GM12865 (cell line): ENCODE data around the gene DAAM2.

ENCODE experiments used
- DNase-seq: peaks from one replicate; pipeline ENCODE4 v3.0.0; 2010; ENCODE audit warnings: low read depth
- H3K4me3 ChIP-seq: 2 replicates; pipeline ENCODE4 v1.5.1; 2011; ENCODE audit warnings: mild to moderate bottlenecking, low read depth, low read length, control low read depth
- TF ChIP-seq, protein P1 (sequence below): IDR thresholded peaks from 2 replicates; pipeline ENCODE4 v1.5.1; 2011; ENCODE audit warnings: low read length, control low read depth, low read depth, inconsistent platforms; ENCODE audit not compliant: insufficient read depth; ENCODE audit errors: missing control alignments

The DAAM2 gene

DNA sequence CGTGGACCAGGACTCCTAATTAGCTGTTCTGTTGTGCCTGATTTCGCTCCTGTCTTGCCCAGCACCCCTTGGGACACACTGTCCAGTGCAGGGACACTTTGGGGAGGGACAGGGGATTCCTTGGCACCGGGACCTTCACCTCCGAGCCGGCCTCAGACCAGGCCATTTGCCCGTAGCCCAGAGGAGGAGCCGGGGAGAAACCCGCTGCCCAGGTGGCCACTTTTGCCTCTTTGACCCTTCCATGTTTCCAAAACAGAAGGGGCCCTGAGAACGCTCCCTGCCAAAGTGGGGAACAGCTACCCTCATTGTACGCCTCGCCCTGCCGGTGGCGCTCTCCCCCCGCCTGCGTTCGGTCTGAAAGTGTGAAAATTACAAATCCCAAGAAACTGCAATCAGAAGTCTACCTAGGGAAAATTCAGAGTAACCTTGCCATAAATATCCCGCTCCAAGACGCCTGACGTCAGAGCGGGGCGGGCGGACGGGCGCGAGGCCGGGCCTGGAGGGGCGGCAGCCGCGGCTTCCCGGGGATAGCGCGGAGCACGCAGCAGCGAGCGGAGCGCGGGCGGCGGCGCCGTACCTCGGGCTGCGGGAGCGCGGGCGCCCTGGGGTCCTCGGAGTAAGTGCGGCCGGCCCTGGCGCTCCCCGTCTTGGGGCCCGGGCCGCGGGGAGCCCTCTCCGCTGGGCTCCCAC lies at the start of gene DAAM2:
TSS of gene DAAM2 (plus strand) at position 527 of the 690 bp plus-strand sequence. CDS start 63,927 bp downstream, outside the sequence.
- TF ChIP-seq, protein P1, sequence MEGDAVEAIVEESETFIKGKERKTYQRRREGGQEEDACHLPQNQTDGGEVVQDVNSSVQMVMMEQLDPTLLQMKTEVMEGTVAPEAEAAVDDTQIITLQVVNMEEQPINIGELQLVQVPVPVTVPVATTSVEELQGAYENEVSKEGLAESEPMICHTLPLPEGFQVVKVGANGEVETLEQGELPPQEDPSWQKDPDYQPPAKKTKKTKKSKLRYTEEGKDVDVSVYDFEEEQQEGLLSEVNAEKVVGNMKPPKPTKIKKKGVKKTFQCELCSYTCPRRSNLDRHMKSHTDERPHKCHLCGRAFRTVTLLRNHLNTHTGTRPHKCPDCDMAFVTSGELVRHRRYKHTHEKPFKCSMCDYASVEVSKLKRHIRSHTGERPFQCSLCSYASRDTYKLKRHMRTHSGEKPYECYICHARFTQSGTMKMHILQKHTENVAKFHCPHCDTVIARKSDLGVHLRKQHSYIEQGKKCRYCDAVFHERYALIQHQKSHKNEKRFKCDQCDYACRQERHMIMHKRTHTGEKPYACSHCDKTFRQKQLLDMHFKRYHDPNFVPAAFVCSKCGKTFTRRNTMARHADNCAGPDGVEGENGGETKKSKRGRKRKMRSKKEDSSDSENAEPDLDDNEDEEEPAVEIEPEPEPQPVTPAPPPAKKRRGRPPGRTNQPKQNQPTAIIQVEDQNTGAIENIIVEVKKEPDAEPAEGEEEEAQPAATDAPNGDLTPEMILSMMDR: no peak
- no peak for DNase-seq
- no peak within 1 kb of the TSS for H3K4me3 ChIP-seq

DNA sequence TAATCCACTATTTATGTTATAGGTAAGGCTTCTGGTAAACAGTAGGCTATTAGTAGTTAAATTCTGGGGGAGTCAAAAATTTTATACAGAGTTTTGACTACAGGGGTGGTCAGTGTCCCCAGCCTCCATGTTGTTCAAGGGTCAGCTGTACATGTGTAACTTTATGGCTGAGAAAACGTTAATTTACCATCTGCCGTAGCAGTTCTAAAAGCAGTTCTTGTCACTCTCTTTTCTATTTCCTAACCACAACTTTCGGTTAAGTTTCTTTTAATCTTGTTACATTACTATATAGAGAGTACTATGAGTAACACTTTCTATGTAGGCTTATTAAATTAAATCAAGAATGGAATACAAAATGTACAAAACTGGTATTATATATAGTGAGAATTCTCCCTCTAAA lies 45.4 kb upstream of the DAAM2 start:
- no peak overlapping the region for H3K4me3 ChIP-seq
- DNase-seq: no peak
- TF ChIP-seq, protein P1: no peak

DNA sequence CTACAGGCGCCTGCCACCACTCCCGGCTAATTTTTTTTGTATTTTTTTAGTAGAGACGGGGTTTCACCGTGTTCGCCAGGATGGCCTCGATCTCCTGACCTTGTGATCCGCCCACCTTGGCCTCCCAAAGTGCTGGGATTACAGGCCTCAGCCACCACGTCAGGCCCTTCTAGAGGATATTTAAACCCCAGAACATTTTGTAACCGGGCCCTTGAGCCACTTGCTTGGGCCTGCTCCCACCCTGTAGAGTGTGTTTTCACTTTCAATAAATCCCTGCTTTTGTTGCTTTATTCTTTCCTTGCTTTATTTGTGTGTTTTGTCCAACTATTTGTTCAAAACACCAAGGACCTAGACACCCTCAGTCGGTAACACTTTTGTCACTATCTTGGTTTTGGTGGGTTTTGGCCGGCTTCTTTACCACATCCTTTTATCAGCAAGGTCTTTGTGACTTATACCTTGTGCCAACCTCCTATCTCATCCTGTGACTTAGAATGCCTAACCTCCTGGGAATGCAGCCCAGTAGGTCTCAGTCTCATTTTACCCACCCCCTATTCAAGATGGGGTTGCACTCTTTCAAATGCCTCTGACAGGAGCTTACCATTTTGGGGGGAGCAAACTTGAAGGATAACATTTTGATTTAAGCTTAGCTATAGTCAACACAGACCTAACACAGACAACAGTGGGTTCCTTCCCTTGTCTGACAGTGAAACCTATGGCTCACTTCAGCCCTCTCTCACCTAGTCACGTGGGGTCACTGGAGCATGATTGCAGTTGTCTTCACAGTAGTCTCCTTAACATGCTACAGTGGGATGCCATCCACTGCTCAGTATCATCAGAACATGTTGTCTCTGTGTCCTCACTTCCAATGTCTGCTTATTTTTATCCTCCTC lies 39.1 kb upstream of the DAAM2 start:
- DNase-seq: peak; percentile 6
- no peak overlapping the region for H3K4me3 ChIP-seq
- TF ChIP-seq, protein P1: no peak

DNA sequence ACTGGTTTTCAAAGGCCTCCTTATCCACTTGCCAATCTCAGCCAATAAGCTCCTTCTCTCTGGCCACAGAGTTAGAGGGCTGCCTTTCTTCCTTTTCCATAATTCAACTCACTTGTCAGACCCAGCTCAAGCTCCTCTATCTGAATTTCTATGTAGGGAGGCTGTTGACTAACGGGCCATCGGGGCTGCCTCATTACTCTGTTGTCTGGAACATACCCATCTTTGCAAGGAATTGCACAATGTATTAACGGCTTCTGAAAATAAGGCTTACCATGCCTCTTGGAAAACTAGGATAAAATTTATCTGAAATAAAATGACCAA lies 38.5 kb upstream of the DAAM2 start:
- DNase-seq: no peak
- no peak overlapping the region for H3K4me3 ChIP-seq

DNA sequence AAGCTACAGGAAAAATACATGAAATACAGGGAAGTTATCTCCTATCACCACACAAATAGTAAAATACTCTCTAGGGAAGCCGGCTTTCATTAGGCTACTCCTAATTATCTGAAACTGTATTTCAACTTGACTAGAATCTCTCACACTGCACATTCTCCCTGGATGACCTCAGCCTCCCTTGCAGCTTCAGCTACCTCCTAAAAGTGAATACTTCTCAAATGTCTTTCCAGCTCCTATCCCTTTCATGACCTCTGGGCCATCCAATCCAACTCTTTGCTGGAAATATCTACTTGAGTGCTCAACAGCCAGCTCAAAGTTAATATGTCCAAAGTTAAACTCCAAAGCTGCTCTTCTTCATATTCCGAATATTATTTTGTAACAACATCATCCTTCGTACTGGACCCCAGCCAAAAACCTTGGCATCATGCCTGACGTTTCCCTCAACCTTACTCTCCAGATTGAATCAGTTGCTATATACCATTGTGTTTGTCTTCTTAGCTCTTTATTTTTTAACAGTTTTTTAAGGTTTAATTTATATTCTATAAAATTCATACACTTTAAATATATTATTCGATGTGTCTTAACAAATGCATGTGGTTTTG lies 37.6 kb upstream of the DAAM2 start:
- TF ChIP-seq, protein P1: no peak

More for the DNA sequence above, 38.5 kb upstream of the DAAM2 start:
- TF ChIP-seq, protein P1: no peak

DNA sequence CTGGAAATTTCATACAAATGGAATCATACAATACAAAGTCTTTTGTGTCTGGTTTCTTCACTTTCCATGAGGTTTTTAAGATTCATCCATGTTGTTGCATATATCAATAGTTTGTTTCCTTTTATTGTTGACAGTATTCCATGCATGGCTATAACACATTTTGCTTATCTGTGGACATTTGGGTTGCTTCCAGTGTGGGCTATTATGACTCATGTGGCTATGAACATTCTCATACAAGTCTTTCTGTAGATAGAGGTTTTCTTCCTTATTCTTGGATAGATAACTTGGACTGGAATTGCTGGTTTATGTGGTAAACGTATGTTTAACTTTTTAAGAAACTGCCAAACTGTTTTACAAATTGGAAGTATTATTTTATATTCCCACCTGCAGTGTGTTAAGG lies 36.9 kb upstream of the DAAM2 start:
- TF ChIP-seq, protein P1: no peak
- no peak for DNase-seq
- H3K4me3 ChIP-seq: no peak overlapping the region

More for the DNA sequence above, 37.6 kb upstream of the DAAM2 start:
- no peak overlapping the region for H3K4me3 ChIP-seq
- DNase-seq: no peak
